NCI-H748 treated with DMSO at 0.1 percent for 48 hours (cell line): ENCODE data around the gene ELOVL6.
"Not testable (repeated sequence)": the region's sequence is repeated elsewhere in the genome, so short reads cannot be mapped to it uniquely, and the experiment has no call there.

Experiments used
- DNase-seq: peaks from one replicate; lab custom pipeline; 2025; lab: John Stamatoyannopoulos, UW

The ELOVL6 gene

DNA sequence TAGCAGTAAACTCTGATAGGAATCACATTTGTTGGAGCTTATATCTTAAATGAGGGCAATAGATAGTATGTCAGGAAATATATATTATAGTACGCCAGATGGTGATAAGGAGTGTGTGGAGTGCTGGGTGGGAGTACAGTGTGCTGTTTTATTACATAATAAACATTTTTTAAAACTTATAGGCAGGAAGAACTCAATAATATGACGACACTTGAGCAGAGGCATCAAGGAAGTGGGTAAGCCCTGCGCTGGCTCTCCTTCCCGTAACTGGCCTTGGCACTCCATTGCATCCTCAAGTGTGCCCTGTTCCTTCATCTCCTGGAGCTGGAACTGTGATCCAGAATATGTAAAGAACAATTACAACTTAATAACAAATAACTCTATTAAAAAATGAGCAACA, 123.8 kb downstream of the ELOVL6 start:
- no peak for DNase-seq

GRCh38 chr4:110073053-110073845, 125.2 kb downstream of the ELOVL6 start:
- DNase-seq, result no peak

- no peak for DNase-seq
These were observed 126.9 kb downstream of the ELOVL6 start for GRCh38 chr4:110071466-110071865.

DNA sequence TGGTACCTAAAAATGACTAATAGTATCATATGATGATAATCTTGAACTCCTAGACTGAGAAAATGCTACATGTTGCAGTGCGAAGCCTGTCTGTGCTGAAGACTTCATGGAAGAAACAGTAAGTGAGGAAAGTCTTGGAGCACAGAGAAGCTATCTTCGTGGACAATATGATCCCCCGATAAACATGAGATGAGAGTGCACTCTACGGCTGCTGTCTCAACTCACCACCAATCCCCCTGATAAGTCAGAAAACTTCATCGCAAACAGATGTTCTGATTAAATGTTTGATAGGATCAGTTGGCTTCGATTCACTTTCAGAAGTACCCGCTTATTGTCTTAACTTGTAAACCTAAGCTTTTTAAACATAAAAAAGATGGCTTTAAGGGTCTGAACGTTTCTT, 130.2 kb downstream of the ELOVL6 start:
- no peak for DNase-seq

GRCh38 chr4:110064934-110065333, 133.5 kb downstream of the ELOVL6 start:
- no peak for DNase-seq

GRCh38 chr4:110064295-110064694, 134.1 kb downstream of the ELOVL6 start:
- DNase-seq, result no peak

GRCh38 chr4:110062166-110062565, 136.2 kb downstream of the ELOVL6 start:
- DNase-seq, result no peak

- no peak for DNase-seq
These were observed 137.3 kb downstream of the ELOVL6 start for GRCh38 chr4:110061076-110061475.

- no peak for DNase-seq
These were observed 138.7 kb downstream of the ELOVL6 start for GRCh38 chr4:110059556-110060191.

- no peak for DNase-seq
These were observed 139.7 kb downstream of the ELOVL6 start for GRCh38 chr4:110058677-110059076.

GRCh38 chr4:110055158-110055768, 143.2 kb downstream of the ELOVL6 start:
- no peak for DNase-seq

- DNase-seq, result peak; percentile 25
These were observed 148.2 kb downstream of the ELOVL6 start for GRCh38 chr4:110049951-110050925.

- peak; percentile 38 for DNase-seq
These were observed 151.8 kb downstream of the ELOVL6 start for GRCh38 chr4:110046588-110047049.

DNA sequence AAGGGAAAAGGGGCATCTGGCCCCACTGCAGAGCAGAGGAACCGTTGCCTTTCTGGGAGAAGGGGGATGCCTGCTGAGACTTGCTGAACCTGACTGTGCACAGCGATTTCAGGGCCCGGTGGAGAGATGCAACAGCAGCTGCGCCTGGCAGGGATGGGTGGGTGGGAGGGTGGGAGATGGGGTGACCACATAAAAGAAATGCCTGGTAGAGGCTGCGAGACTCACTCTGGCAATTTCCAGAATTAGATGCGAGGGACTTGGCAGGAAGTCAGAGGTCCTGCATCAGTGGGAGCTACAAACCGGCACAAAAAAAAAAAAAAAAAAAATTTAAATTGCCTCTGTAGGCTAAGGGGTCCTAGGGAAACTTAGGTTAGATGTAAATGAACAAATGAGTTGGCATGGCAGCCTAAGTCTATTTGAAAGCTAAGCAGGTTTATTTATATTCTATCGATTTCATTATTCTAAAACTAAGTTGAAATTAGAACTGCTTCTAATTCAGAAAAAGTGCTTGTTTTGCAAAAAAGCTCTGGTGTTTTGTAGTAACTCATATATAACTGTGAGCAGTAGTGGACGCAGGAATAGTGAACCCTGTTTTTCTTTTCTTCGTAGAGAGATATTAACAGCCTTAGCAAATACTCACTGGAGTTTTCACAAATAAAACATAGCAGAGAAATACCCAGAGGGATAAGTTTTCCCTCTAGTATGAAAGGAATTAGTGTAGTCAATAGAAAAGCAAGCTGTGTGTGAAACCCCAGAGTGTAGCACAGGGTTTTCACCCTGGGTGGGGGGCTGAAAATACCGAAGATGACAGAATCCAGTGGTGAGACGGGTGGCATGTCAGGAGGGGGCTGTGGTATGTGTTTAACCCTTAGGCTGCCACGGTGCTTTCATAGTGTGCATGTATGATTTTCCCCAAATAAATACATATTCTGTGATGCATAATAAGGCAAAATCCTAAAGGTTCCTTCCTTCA, 155.6 kb downstream of the ELOVL6 start:
- DNase-seq, result no peak

- no peak for DNase-seq
These were observed 156.7 kb downstream of the ELOVL6 start for GRCh38 chr4:110041735-110042134.

- DNase-seq, result not testable (repeated sequence)
These were observed 159.3 kb downstream of the ELOVL6 start for GRCh38 chr4:110039164-110039563.

DNA sequence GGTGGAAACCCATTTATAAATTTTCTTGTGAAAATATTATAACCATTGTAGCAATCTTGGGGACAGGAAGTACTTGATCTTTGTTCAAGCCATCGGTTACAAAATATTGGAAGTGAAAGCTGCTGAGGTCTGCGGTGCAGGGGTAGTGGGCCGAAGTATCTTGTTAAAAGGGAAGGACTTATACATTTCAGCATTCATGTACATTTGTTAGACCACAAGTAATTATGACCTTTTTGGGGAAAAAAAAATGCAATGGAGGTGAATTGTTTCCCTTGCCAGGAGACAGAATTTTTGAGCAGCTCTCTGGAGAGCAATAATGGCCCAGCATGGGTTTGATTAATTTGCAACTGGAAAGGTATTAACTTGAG, 164.4 kb downstream of the ELOVL6 start:
- no peak for DNase-seq

- DNase-seq, result no peak
These were observed 164.9 kb downstream of the ELOVL6 start for GRCh38 chr4:110033355-110034025.

DNA sequence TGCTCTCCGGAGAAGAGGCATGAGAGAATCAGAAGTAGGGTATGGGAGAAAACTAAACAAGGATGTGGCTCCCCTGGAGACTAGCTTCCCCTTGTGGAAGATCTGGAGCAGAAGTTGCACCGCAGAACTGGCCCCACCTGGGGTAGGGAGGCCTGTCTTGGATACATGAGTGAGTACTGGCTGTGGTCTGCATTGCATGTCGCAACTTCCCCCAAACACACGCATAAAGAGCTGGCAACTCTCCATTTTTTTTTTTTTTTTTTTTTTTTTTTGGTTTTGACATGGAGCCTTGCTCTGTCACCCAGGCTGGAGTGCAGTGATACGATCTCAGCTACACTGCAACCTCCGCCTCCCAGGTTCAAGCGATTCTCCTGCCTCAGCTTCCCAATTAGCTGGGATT, 165.8 kb downstream of the ELOVL6 start:
- DNase-seq, result no peak

DNA sequence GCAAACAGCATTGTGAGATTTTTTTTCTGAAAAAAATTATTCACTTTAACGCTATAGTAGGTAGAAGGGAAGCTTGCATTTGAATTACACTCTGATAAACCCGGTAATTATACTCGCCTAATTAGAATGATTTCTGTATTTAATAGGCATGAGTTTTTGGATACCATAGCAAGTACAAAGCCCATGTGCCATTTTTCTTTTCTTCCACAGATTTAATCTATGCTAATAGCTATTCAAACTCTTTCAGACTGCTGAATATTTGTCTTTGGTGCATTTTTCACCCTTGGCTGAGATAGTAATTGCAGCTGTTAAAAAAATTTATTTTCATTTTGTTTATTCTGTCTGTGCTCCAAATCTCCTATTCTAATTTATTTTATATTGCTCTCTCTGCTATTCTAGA, 172.7 kb downstream of the ELOVL6 start:
- no peak for DNase-seq
